Trophoblast cell (in vitro differentiated cells and primary cell): Measurements from ENCODE around the gene KNOP1.
"Not testable (repeated sequence)": the region's sequence is repeated elsewhere in the genome, so short reads cannot be mapped to it uniquely, and the experiment has no call there.

Experiments used
- DNase-seq, 2 donors: peaks; one replicate each; pipeline ENCODE4 v3.0.0-alpha.2; 2016
- H2AFZ ChIP-seq: 2 replicates; pipeline ENCODE4 v1.6.1; 2013; ENCODE audit warnings: low read length, moderate library complexity, mild to moderate bottlenecking; ENCODE audit not compliant: insufficient read depth, poor library complexity
- H2AK5ac ChIP-seq: 2 replicates; pipeline ENCODE4 v1.6.1; 2013; ENCODE audit warnings: mild to moderate bottlenecking, low read length
- H2BK120ac ChIP-seq: 2 replicates; pipeline ENCODE4 v1.6.1; 2013; ENCODE audit warnings: low read length, mild to moderate bottlenecking, moderate library complexity; ENCODE audit not compliant: insufficient read depth, poor library complexity
- H2BK12ac ChIP-seq: 2 replicates; pipeline ENCODE4 v1.6.1; 2013; ENCODE audit warnings: mild to moderate bottlenecking, low read length, moderate library complexity
- H2BK5ac ChIP-seq: 2 replicates; pipeline ENCODE4 v1.6.1; 2013; ENCODE audit warnings: low read length, low read depth, moderate library complexity, mild to moderate bottlenecking; ENCODE audit not compliant: poor library complexity
- H3K14ac ChIP-seq: 2 replicates; pipeline ENCODE4 v1.6.1; 2013; ENCODE audit warnings: mild to moderate bottlenecking, low read length
- H3K18ac ChIP-seq: 2 replicates; pipeline ENCODE4 v1.6.1; 2013; ENCODE audit warnings: mild to moderate bottlenecking, low read length
- H3K23ac ChIP-seq: 2 replicates; pipeline ENCODE4 v1.6.1; 2013; ENCODE audit warnings: low read length
- H3K27ac ChIP-seq: 2 replicates; pipeline ENCODE4 v1.5.1; 2013; ENCODE audit warnings: low read depth, mild to moderate bottlenecking, inconsistent platforms, low read length, moderate library complexity
- H3K27me3 ChIP-seq: 2 replicates; pipeline ENCODE4 v1.6.1; 2013; ENCODE audit warnings: inconsistent platforms, mild to moderate bottlenecking, low read length, moderate library complexity; ENCODE audit not compliant: insufficient read depth
- H3K36me3 ChIP-seq, 2 experiments: 1 replicate in 1 of 2; 2 replicates in 1 of 2; pipeline ENCODE4 v1.6.1; 2013; ENCODE audit warnings: low read length in 2 of 2, mild to moderate bottlenecking in 2 of 2, moderate library complexity in 1 of 2; ENCODE audit not compliant: insufficient read depth in 2 of 2, control insufficient read depth in 1 of 2
- H3K4ac ChIP-seq: 2 replicates; pipeline ENCODE4 v1.6.1; 2013; ENCODE audit warnings: low read depth, mild to moderate bottlenecking, low read length, moderate library complexity
- H3K4me1 ChIP-seq, 2 experiments: 1 replicate in 1 of 2; 2 replicates in 1 of 2; pipeline ENCODE4 v1.6.1; 2013; ENCODE audit warnings: low read length in 2 of 2, mild to moderate bottlenecking in 2 of 2, moderate library complexity in 1 of 2; ENCODE audit not compliant: insufficient read depth in 2 of 2, control insufficient read depth in 1 of 2
- H3K4me2 ChIP-seq: 2 replicates; pipeline ENCODE4 v1.6.1; 2013; ENCODE audit warnings: inconsistent platforms, mild to moderate bottlenecking, low read length, moderate library complexity
- H3K4me3 ChIP-seq: 2 replicates; pipeline ENCODE4 v1.5.1; 2013; ENCODE audit warnings: mild to moderate bottlenecking, low read depth, low read length, inconsistent platforms
- H3K79me1 ChIP-seq: one replicate; pipeline ENCODE4 v1.6.1; 2013; ENCODE audit warnings: low read length
- H3K79me2 ChIP-seq: 2 replicates; pipeline ENCODE4 v1.6.1; 2013; ENCODE audit warnings: low read length, mild to moderate bottlenecking; ENCODE audit not compliant: control insufficient read depth, insufficient read depth, poor library complexity
- H3K9ac ChIP-seq: 2 replicates; pipeline ENCODE4 v1.6.1; 2013; ENCODE audit warnings: mild to moderate bottlenecking, low read length
- H3K9me3 ChIP-seq: 2 replicates; pipeline ENCODE4 v1.6.1; 2013; ENCODE audit warnings: low read depth, mild to moderate bottlenecking, control low read depth, inconsistent platforms, low read length; ENCODE audit not compliant: insufficient read depth
- H4K12ac ChIP-seq: 2 replicates; pipeline ENCODE4 v1.6.1; 2013; ENCODE audit warnings: low read depth, mild to moderate bottlenecking, low read length, moderate library complexity
- H4K8ac ChIP-seq: 2 replicates; pipeline ENCODE4 v1.6.1; 2013; ENCODE audit warnings: low read depth, mild to moderate bottlenecking, low read length, moderate library complexity
- H4K91ac ChIP-seq: one replicate; pipeline ENCODE4 v1.6.1; 2013; ENCODE audit warnings: low read depth, mild to moderate bottlenecking, low read length, moderate library complexity
- WGBS: extraction: QIAGEN DNeasy Blood & Tissue Kit; methylation state at CpG from one replicate; pipeline ENCODE4 v1.1.7; 2013; ENCODE audit warnings: missing lambda C conversion rate; ENCODE audit not compliant: insufficient read length, insufficient coverage; ENCODE audit errors: extremely low coverage; 5-methylcytosine and 5-hydroxymethylcytosine counted together

The KNOP1 gene

GRCh38 chr16:19679281-19679680, 38.7 kb downstream of the KNOP1 start:
- not testable (repeated sequence) for H4K12ac ChIP-seq, H3K79me2 ChIP-seq, H3K4me3 ChIP-seq, H2AK5ac ChIP-seq, H3K18ac ChIP-seq, H3K79me1 ChIP-seq, H4K91ac ChIP-seq, H3K14ac ChIP-seq, H3K27me3 ChIP-seq, H3K23ac ChIP-seq, H3K4me2 ChIP-seq, H2BK12ac ChIP-seq, H3K9ac ChIP-seq, H2BK5ac ChIP-seq, DNase-seq, H2BK120ac ChIP-seq, H3K4ac ChIP-seq, H3K9me3 ChIP-seq, H3K4me1 ChIP-seq, H4K8ac ChIP-seq, H3K27ac ChIP-seq, H2AFZ ChIP-seq
- WGBS = no CpG with 5 or more reads among the region's 6 CpGs
- peaks cover 7 to 16% of the 10 kb centered on the region in 2 experiments for H3K36me3 ChIP-seq

GRCh38 chr16:19678804-19679203, 39.2 kb downstream of the KNOP1 start:
- no CpG with 5 or more reads among the region's 7 CpGs for WGBS
- Histone ChIP-seq H4K91ac (no peak overlapping the region), H3K9me3 (no peaks in the 10 kb centered on the region), H3K27me3 (no peaks in the 10 kb centered on the region), H3K4me2 (no peak overlapping the region), H3K4me1 (peaks cover 8 to 9% of the 10 kb centered on the region in 2 experiments), H2AFZ (no peak overlapping the region), H3K27ac (no peak overlapping the region), H3K79me1 (peaks cover 3% of the 10 kb centered on the region), H3K4me3 (no peak overlapping the region), H2AK5ac (no peak overlapping the region), H3K18ac (no peak overlapping the region), H3K9ac (no peak overlapping the region), H2BK120ac (no peak overlapping the region), H4K8ac (no peak overlapping the region), H3K23ac (no peak overlapping the region), H3K36me3 (peaks cover 4 to 14% of the 10 kb centered on the region in 2 experiments), H4K12ac (no peak overlapping the region), H3K14ac (no peak overlapping the region), H3K79me2 (no peaks in the 10 kb centered on the region), H3K4ac (no peak overlapping the region), H2BK12ac (no peak overlapping the region), H2BK5ac (no peak overlapping the region)
- DNase-seq = no peak

- H2BK12ac ChIP-seq = no peak overlapping the region
- H3K14ac ChIP-seq = no peak overlapping the region
- no peak overlapping the region for H3K4me2 ChIP-seq
- no peak overlapping the region for H3K27ac ChIP-seq
- H3K4ac ChIP-seq = no peak overlapping the region
- peaks cover 8 to 9% of the 10 kb centered on the region in 2 experiments for H3K4me1 ChIP-seq
- no peak overlapping the region for H3K9ac ChIP-seq
- H3K4me3 ChIP-seq = no peak overlapping the region
- H4K12ac ChIP-seq = no peak overlapping the region
- no peak overlapping the region for H4K8ac ChIP-seq
- no peak overlapping the region for H3K23ac ChIP-seq
- no peaks in the 10 kb centered on the region for H3K9me3 ChIP-seq
- WGBS = no CpG with 5 or more reads among the region's 7 CpGs
- no peaks in the 10 kb centered on the region for H3K27me3 ChIP-seq
- no peaks in the 10 kb centered on the region for H3K79me2 ChIP-seq
- peaks cover 1 to 13% of the 10 kb centered on the region in 2 experiments for H3K36me3 ChIP-seq
- no peak overlapping the region for H2BK5ac ChIP-seq
- no peak for DNase-seq
- H3K18ac ChIP-seq = no peak overlapping the region
- H2BK120ac ChIP-seq = no peak overlapping the region
- H2AFZ ChIP-seq = no peak overlapping the region
- H4K91ac ChIP-seq = no peak overlapping the region
- peaks cover 3% of the 10 kb centered on the region for H3K79me1 ChIP-seq
- no peak overlapping the region for H2AK5ac ChIP-seq
These were observed 40.6 kb downstream of the KNOP1 start for GRCh38 chr16:19677402-19677801.

GRCh38 chr16:19674485-19674884, 43.5 kb downstream of the KNOP1 start:
- Histone ChIP-seq H3K4ac (no peak overlapping the region), H3K14ac (no peak overlapping the region), H4K8ac (no peak overlapping the region), H2BK120ac (no peak overlapping the region), H3K23ac (no peak overlapping the region), H3K27ac (no peak overlapping the region), H4K12ac (no peak overlapping the region), H3K9ac (no peak overlapping the region), H2BK5ac (no peak overlapping the region), H3K79me1 (no peaks in the 10 kb centered on the region), H3K9me3 (no peaks in the 10 kb centered on the region), H4K91ac (no peak overlapping the region), H2AFZ (no peak overlapping the region), H2AK5ac (no peak overlapping the region), H2BK12ac (no peak overlapping the region), H3K27me3 (no peaks in the 10 kb centered on the region), H3K36me3 (peaks cover 2 to 15% of the 10 kb centered on the region in 2 experiments), H3K79me2 (no peaks in the 10 kb centered on the region), H3K4me2 (no peak overlapping the region), H3K4me3 (no peak overlapping the region), H3K18ac (no peak overlapping the region), H3K4me1 (no peaks in the 10 kb centered on the region)
- DNase-seq = no peak
- WGBS = no CpG with 5 or more reads among the region's 5 CpGs
